HG02642 (cell line): ENCODE measurements around the gene MECP2.

Experiments used
- ATAC-seq: cut with Tn5 transposase; IDR thresholded peaks from one replicate; pipeline ENCODE4 v1.9.1; 2021; ENCODE audit warnings: mild to moderate bottlenecking; ENCODE audit not compliant: unreplicated experiment, poor library complexity

MECP2 gene

DNA sequence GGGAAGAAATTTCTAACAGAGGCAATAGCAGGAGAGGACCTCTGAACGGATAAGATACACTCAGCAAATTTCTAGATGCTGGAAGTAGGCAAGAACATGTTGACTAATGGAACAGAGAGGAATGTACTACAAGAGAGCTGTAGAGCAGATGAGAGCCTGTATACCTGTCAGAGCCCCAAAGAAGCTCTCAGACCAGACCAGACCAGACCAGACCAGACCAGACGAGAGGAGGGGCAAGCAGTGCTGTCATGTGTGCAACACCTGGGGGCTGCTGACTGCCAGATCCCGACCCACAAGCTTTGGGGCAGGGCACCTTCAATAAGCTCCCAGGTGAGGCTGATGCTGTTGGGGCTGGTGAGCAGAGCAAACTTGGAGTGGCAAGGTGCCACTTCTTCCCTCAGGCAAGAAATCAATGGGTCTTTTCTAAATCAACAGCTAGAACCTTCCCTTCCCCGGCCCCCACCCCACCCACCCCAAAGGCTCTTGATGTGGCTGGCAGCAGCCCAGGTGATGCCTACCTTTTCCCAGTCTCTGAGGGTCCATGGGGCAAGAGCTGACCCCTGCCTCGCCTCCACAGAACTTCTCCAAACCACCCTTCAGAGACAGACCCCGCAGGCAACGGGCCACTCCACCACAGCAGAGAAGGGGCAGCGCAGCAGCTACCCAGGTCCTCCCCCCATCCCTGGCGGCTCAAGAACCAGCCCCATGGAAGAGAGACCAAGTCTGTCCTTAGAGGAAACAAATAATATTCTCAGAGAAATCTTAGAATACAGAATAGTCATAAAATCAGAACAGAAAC is 32.7 kb downstream of the MECP2 start:
- ATAC-seq: no peak

DNA sequence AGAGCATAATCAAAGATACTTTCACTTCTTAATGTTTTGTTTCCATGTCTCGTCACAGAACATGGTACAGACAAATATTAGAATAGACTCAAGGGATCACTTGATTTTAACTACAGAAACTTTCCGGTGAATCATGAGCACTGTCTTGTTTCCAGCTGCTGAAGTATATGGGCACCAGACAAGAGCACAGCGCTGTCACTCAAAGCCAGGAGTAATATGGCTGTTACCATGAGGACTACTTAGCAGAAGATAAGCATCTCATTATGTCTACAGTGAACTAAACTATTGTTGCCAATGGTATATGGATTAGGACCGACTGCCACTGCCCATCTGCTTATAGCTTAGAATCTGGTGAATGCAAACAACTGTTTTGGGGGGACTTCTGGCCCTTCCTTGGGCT is 34.3 kb downstream of the MECP2 start:
- no peak for ATAC-seq

- ATAC-seq: no peak
These were observed 35.7 kb downstream of the MECP2 start for GRCh38 chrX:154061801-154062200.

- no peak for ATAC-seq
These were observed 37.7 kb downstream of the MECP2 start for GRCh38 chrX:154059729-154060245.

DNA sequence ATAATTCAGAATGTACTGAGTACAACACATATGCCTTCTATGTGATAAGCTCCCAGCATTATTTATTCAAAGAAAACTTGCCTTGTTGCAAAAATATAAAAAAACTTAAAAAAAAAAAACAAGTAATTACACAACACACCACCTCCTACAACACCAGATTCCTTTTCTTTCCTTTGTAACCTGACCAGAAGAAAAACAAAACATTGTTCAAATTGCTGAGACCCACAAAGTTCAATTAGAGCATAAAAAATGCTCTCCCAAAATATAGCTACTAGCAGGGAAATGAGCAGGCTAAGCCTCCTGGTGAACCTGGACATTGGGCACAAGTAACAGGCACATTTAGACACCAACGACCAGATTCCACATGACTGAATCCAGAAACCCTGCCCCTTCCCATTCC is 38.3 kb downstream of the MECP2 start:
- no peak for ATAC-seq

GRCh38 chrX:154058214-154058997 is 39.1 kb downstream of the MECP2 start:
- no peak for ATAC-seq

GRCh38 chrX:154057791-154058190 is 39.7 kb downstream of the MECP2 start:
- no peak for ATAC-seq

DNA sequence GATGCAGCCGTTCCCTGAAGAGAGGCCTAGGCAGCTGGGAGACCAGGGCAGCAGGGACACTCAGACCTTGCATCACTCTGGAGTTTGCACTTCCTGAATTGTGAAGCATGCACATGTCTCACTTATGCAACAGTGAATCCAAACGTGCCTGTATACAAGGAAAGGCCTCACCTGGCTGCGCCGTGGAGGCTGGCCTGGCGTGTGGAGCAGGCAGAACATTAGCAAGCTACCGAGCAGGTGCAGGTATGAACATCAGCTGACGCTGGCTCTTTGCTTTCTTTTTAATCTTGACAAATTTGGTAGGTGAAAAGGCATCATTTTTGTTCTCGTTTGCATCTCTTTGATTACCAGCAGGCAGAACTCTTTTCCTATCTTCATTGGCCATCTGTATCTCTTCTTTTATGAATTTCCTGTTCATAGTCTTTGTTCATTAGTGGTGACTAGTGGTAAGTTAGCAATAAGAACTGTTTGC is 40.7 kb downstream of the MECP2 start:
- no peak for ATAC-seq

- no peak for ATAC-seq
These were observed 46.2 kb downstream of the MECP2 start for GRCh38 chrX:154051201-154051810.

- ATAC-seq: no peak
These were observed 47.4 kb downstream of the MECP2 start for GRCh38 chrX:154050113-154050495.

GRCh38 chrX:154049209-154050112 is 48.1 kb downstream of the MECP2 start:
- ATAC-seq: no peak

DNA sequence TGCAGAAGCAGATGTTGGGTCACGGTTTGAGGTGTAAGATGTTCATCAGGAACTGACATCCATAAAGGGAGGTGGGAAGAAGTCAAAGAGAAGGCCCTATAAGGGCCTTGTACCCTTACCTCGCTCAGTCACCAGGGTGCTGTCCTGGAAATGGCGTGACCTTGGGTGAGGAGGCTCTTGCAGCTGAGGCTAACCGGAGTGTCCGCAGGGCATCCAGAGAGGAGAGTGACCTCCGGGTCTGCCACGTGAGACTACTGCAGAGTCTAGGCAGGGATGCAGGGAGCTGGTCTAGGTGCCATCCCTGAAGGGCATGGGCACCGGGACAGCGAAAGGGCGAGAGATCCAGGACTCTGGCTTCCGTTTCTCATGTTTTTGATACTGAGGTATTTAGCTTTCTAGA is 49.1 kb downstream of the MECP2 start:
- no peak for ATAC-seq

DNA sequence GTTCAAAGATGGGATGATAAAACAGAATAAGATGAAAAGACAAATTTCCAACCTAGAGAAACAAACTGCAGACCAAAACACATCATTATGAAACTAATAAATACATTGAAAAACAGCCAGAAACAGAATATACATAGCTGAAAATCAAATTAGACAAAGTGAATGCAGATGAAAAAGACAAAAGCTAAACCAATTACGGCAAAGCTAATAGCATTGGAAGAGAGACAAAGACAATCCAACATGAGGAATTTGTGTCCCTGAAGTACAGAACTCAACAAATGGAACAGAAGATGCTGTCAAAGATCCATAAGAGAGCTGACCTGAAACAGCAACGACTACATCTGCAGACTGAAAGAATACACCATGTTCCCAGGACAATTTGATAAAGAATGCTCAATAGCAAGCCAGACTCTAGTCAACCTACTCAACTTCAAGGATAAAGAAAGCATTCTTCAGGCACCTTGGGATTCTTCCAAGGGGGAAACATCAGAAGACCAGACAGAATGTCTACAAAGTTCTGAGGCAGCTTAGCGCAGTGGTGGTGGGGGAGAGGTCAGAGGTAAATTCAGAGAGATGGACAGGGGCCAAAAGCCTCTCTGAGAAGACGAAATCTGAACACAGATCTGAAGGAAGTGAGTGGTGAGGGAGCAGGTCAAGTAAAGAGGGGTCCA is 50.4 kb downstream of the MECP2 start:
- no peak for ATAC-seq

DNA sequence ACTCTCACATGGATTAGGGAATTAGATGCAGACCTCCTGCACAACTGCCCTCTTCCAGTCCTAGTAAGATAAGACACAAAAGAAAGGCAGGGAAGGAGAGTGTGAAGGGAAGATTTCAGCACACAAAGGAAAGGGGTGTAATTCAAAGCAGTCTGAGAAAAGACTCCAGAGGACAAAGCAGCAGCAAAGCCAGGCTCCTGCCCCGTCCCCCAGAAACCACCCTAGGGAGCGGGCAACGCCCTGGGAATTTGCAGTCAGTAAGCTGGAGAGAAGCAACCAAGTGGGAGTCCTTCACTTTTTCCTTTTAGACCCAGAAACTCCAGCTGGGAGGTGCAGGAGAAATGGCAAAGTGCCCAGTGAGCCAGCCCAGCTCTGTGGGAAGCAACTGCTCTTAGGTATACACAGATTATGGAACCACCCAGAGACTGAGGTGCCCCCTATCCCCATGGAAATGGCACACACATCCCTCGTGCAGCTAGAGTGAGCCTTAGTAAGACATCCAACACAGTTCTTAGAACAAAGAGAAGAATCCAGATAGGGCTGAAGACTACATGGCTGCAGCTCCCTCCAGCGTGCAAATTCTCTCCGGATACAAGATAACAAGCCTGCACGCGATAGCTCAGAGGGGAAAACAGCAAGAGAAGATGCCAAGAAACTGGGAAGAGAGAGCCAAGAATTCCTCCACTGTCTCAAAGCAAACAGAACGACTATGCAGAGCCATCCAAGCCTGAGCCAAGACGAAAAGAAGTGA is 51.3 kb downstream of the MECP2 start:
- no peak for ATAC-seq

DNA sequence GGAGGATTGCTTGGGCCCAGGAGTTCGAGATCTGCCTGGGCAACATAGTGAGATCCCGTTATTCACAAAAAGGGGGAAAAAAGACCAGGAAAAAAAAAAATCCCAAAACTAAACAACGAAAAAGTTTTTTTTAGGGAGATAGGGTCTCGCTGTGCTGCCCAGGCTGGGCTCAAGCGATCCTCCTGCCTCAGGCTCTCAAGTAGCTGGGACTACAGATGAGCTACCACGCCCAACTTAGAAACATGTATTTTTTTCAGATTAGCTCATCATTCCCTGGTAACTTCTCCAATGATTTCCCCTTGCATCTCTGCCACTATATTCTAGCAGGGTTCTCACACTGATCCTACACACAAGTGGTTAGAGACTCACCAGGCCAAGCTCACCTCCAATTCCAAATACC is 53.4 kb downstream of the MECP2 start:
- no peak for ATAC-seq

- no peak for ATAC-seq
These were observed 54.3 kb downstream of the MECP2 start for GRCh38 chrX:154043003-154043763.

- no peak for ATAC-seq
These were observed 56.7 kb downstream of the MECP2 start for GRCh38 chrX:154040863-154041262.

GRCh38 chrX:154040307-154040756 is 57.2 kb downstream of the MECP2 start:
- no peak for ATAC-seq
